ENCODE results near the gene TNFAIP8L2.

DNA sequence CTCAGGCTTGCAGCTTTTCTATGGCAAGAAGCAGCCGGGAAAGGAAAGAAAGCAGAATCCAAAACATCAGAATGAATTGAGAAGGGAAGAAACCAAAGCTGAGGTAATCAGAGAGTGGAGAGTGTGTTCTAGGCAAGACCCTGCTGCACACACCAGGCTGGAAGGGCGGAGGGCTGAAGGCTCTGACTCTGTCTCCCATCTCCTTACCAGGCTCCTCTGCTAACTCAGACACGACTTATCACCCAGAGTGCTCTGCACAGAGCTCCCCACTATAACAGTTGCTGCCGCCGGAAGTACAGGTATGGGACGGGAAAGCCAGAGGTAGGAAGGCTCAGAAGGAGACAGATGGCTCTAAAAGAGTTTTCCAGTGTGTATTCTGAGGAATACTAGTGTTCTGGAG lies 10.7 kb downstream of the TNFAIP8L2 start:
- TF ChIP-seq, protein P1, sequence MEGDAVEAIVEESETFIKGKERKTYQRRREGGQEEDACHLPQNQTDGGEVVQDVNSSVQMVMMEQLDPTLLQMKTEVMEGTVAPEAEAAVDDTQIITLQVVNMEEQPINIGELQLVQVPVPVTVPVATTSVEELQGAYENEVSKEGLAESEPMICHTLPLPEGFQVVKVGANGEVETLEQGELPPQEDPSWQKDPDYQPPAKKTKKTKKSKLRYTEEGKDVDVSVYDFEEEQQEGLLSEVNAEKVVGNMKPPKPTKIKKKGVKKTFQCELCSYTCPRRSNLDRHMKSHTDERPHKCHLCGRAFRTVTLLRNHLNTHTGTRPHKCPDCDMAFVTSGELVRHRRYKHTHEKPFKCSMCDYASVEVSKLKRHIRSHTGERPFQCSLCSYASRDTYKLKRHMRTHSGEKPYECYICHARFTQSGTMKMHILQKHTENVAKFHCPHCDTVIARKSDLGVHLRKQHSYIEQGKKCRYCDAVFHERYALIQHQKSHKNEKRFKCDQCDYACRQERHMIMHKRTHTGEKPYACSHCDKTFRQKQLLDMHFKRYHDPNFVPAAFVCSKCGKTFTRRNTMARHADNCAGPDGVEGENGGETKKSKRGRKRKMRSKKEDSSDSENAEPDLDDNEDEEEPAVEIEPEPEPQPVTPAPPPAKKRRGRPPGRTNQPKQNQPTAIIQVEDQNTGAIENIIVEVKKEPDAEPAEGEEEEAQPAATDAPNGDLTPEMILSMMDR (IDR thresholded peaks at IDR 0.05 in 2 of 3, conservative IDR thresholded peaks at IDR 0.05 in 1 of 3; ENCODE audit: borderline replicate concordance in 1 of 3, insufficient read depth in 1 of 3, low read depth in 2 of 3, low read length in 2 of 3): no peak
- TF ChIP-seq POLR2A (IDR thresholded peaks at IDR 0.05; ENCODE audit: borderline replicate concordance, extremely low read depth, insufficient read depth, insufficient read length) (no peak), ZNF274 (IDR thresholded peaks at IDR 0.05; ENCODE audit: low read depth, low read length) (no peak)
